ENCODE measurements around the gene BDNF. TPM values are rescaled to one million over a fixed set of nuclear protein-coding genes. Genes with fewer than 3 reads are reported as not detected.

The BDNF gene
- total and polyA plus RNA-seq, 2 experiments from 2014 or later = 5.1 to 5.2 TPM

DNA sequence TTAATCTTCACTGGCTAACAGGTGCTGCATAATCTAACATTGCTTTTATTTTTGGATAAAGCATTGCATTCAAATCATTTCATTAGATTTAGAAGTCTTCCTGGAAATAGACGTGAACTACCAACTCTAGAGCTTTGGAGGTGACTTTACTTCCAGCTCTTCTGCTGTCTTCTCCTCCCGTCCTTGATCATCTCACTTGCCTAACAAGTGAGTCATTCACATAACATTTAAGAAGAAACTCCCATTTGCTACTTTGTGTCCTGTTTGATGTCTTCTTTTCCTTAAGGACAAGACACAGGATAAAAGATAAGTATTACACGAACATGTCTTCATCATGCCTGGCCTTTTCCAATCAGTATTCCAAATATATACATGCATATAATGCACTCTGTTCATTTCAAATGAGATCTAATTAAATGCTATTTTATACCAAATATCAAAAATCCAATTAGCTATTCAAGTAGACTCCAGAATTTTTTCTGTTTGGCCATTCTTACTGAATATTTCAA lies 88.3 kb downstream of the BDNF start:
- DNase-seq (ENCODE audit: low spot score) = no peak
- Histone ChIP-seq H4K20me1 (replicated peaks; ENCODE audit: insufficient read depth) (peaks cover 7% of the 10 kb centered on the region; the same call in 1 of the 2 replicates), H3K27ac (ENCODE audit: low read depth) (no peak overlapping the region), H2AFZ (no peak overlapping the region), H3K4me3 (no peak overlapping the region), H3K9me2 (ENCODE audit: insufficient read depth) (no peaks in the 10 kb centered on the region), H3K27me3 (ENCODE audit: insufficient read depth) (peaks cover 22% of the 10 kb centered on the region; the same call in 1 of the 2 replicates), H3K79me2 (replicated peaks; ENCODE audit: insufficient read depth) (no peaks in the 10 kb centered on the region), H3K4me2 (no peak overlapping the region), H3K36me3 (ENCODE audit: insufficient read depth) (peaks cover 15% of the 10 kb centered on the region; the same call in 1 of the 2 replicates), H3K4me1 (ENCODE audit: insufficient read depth) (peaks cover under 1% of the 10 kb centered on the region; the same call in 1 of the 2 replicates), H3F3A (replicated peaks; ENCODE audit: low read depth) (peaks cover 19% of the 10 kb centered on the region)
- no peaks in the 10 kb centered on the region; the same call in 2 of the 3 replicates for H3K9me3 Mint-ChIP-seq
- peaks cover 19% of the 10 kb centered on the region for H3K36me3 Mint-ChIP-seq (ENCODE audit: low read depth)
- ATAC-seq = no peak
- H3K27ac Mint-ChIP-seq = no peak overlapping the region
- TF ChIP-seq, protein P1, sequence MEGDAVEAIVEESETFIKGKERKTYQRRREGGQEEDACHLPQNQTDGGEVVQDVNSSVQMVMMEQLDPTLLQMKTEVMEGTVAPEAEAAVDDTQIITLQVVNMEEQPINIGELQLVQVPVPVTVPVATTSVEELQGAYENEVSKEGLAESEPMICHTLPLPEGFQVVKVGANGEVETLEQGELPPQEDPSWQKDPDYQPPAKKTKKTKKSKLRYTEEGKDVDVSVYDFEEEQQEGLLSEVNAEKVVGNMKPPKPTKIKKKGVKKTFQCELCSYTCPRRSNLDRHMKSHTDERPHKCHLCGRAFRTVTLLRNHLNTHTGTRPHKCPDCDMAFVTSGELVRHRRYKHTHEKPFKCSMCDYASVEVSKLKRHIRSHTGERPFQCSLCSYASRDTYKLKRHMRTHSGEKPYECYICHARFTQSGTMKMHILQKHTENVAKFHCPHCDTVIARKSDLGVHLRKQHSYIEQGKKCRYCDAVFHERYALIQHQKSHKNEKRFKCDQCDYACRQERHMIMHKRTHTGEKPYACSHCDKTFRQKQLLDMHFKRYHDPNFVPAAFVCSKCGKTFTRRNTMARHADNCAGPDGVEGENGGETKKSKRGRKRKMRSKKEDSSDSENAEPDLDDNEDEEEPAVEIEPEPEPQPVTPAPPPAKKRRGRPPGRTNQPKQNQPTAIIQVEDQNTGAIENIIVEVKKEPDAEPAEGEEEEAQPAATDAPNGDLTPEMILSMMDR (conservative IDR thresholded peaks at IDR 0.05; ENCODE audit: low read depth in 2 of 2) = no peak
- TF ChIP-seq CREB1 (CRISPR knock-in tag; IDR thresholded peaks at IDR 0.05; ENCODE audit: low read depth) = no peak
- no peak for TF ChIP-seq ZNF114 (CRISPR knock-in tag; IDR thresholded peaks at IDR 0.05)
- TF ChIP-seq, protein P2, sequence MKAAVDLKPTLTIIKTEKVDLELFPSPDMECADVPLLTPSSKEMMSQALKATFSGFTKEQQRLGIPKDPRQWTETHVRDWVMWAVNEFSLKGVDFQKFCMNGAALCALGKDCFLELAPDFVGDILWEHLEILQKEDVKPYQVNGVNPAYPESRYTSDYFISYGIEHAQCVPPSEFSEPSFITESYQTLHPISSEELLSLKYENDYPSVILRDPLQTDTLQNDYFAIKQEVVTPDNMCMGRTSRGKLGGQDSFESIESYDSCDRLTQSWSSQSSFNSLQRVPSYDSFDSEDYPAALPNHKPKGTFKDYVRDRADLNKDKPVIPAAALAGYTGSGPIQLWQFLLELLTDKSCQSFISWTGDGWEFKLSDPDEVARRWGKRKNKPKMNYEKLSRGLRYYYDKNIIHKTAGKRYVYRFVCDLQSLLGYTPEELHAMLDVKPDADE (IDR thresholded peaks at IDR 0.05) = no peak
- TF ChIP-seq, protein P3, sequence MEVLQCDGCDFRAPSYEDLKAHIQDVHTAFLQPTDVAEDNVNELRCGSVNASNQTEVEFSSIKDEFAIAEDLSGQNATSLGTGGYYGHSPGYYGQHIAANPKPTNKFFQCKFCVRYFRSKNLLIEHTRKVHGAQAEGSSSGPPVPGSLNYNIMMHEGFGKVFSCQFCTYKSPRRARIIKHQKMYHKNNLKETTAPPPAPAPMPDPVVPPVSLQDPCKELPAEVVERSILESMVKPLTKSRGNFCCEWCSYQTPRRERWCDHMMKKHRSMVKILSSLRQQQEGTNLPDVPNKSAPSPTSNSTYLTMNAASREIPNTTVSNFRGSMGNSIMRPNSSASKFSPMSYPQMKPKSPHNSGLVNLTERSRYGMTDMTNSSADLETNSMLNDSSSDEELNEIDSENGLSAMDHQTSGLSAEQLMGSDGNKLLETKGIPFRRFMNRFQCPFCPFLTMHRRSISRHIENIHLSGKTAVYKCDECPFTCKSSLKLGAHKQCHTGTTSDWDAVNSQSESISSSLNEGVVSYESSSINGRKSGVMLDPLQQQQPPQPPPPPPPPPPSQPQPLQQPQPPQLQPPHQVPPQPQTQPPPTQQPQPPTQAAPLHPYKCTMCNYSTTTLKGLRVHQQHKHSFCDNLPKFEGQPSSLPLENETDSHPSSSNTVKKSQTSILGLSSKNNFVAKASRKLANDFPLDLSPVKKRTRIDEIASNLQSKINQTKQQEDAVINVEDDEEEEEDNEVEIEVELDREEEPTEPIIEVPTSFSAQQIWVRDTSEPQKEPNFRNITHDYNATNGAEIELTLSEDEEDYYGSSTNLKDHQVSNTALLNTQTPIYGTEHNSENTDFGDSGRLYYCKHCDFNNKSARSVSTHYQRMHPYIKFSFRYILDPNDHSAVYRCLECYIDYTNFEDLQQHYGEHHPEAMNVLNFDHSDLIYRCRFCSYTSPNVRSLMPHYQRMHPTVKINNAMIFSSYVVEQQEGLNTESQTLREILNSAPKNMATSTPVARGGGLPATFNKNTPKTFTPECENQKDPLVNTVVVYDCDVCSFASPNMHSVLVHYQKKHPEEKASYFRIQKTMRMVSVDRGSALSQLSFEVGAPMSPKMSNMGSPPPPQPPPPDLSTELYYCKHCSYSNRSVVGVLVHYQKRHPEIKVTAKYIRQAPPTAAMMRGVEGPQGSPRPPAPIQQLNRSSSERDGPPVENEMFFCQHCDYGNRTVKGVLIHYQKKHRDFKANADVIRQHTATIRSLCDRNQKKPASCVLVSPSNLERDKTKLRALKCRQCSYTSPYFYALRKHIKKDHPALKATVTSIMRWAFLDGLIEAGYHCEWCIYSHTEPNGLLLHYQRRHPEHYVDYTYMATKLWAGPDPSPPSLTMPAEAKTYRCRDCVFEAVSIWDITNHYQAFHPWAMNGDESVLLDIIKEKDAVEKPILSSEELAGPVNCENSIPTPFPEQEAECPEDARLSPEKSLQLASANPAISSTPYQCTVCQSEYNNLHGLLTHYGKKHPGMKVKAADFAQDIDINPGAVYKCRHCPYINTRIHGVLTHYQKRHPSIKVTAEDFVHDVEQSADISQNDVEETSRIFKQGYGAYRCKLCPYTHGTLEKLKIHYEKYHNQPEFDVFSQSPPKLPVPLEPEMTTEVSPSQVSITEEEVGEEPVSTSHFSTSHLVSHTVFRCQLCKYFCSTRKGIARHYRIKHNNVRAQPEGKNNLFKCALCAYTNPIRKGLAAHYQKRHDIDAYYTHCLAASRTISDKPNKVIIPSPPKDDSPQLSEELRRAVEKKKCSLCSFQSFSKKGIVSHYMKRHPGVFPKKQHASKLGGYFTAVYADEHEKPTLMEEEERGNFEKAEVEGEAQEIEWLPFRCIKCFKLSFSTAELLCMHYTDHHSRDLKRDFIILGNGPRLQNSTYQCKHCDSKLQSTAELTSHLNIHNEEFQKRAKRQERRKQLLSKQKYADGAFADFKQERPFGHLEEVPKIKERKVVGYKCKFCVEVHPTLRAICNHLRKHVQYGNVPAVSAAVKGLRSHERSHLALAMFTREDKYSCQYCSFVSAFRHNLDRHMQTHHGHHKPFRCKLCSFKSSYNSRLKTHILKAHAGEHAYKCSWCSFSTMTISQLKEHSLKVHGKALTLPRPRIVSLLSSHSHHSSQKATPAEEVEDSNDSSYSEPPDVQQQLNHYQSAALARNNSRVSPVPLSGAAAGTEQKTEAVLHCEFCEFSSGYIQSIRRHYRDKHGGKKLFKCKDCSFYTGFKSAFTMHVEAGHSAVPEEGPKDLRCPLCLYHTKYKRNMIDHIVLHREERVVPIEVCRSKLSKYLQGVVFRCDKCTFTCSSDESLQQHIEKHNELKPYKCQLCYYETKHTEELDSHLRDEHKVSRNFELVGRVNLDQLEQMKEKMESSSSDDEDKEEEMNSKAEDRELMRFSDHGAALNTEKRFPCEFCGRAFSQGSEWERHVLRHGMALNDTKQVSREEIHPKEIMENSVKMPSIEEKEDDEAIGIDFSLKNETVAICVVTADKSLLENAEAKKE (CRISPR knock-in tag; IDR thresholded peaks at IDR 0.05) = no peak
- no peak for TF ChIP-seq STAT1 (IDR thresholded peaks at IDR 0.05; ENCODE audit: unreplicated experiment)
- TF ChIP-seq, protein P4, sequence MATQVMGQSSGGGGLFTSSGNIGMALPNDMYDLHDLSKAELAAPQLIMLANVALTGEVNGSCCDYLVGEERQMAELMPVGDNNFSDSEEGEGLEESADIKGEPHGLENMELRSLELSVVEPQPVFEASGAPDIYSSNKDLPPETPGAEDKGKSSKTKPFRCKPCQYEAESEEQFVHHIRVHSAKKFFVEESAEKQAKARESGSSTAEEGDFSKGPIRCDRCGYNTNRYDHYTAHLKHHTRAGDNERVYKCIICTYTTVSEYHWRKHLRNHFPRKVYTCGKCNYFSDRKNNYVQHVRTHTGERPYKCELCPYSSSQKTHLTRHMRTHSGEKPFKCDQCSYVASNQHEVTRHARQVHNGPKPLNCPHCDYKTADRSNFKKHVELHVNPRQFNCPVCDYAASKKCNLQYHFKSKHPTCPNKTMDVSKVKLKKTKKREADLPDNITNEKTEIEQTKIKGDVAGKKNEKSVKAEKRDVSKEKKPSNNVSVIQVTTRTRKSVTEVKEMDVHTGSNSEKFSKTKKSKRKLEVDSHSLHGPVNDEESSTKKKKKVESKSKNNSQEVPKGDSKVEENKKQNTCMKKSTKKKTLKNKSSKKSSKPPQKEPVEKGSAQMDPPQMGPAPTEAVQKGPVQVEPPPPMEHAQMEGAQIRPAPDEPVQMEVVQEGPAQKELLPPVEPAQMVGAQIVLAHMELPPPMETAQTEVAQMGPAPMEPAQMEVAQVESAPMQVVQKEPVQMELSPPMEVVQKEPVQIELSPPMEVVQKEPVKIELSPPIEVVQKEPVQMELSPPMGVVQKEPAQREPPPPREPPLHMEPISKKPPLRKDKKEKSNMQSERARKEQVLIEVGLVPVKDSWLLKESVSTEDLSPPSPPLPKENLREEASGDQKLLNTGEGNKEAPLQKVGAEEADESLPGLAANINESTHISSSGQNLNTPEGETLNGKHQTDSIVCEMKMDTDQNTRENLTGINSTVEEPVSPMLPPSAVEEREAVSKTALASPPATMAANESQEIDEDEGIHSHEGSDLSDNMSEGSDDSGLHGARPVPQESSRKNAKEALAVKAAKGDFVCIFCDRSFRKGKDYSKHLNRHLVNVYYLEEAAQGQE (IDR thresholded peaks at IDR 0.05; ENCODE audit: unreplicated experiment) = no peak
- TF ChIP-seq EZH2 (IDR thresholded peaks at IDR 0.05; ENCODE audit: low read depth, unreplicated experiment) = no peak
- no peak for TF ChIP-seq EZH2phosphoT487 (IDR thresholded peaks at IDR 0.05; ENCODE audit: unreplicated experiment)
- no peak for TF ChIP-seq JUNB (IDR thresholded peaks at IDR 0.05; ENCODE audit: unreplicated experiment)
- TF ChIP-seq NANOG (IDR thresholded peaks at IDR 0.05; ENCODE audit: borderline replicate concordance) = no peak
- TF ChIP-seq ZNF331 (CRISPR knock-in tag; IDR thresholded peaks at IDR 0.05; ENCODE audit: low read depth) = no peak
- H3K27me3 Mint-ChIP-seq (ENCODE audit: insufficient read depth, low read depth, poor library complexity) = peaks cover 7% of the 10 kb centered on the region
- H3K4me3 Mint-ChIP-seq = no peak overlapping the region
- H3K4me1 Mint-ChIP-seq = peaks cover 18% of the 10 kb centered on the region

All from GM23338 (cell line).